HEK293 (cell line): ENCODE data around the gene MPHOSPH6.
"Not testable (repeated sequence)": the region's sequence is repeated elsewhere in the genome, so short reads cannot be mapped to it uniquely, and the experiment has no call there.

Experiments
- CTCF ChIA-PET: fragments of 350-600 bp; formaldehyde crosslinking; extraction: SDS; loops from one replicate; lab custom pipeline; 2021; ENCODE audit warnings: antibody characterized with exemption; lab: Yijun Ruan, JAX
- POLR2A ChIA-PET: fragments of 300-600 bp; formaldehyde crosslinking; extraction: SDS; loops from one replicate; lab custom pipeline; 2020; ENCODE audit warnings: antibody characterized with exemption, inconsistent platforms; lab: Yijun Ruan, JAX
- H3K27ac ChIP-seq: fragments of 200-500 bp; sonication (Bioruptor generic); 2 replicates; pipeline ENCODE4 v1.5.1; 2014; ENCODE audit warnings: low read depth, low read length, control low read depth, inconsistent platforms; ENCODE audit errors: extremely low read depth
- H3K36me3 ChIP-seq, 2 experiments: fragments of 200-500 bp in 1 of 2; sonication (Bioruptor generic) in 1 of 2; 1 replicate in 1 of 2; 2 replicates in 1 of 2; pipeline ENCODE4 v1.5.1; 2014 to 2017; ENCODE audit warnings: inconsistent platforms in 2 of 2, low read length in 2 of 2; ENCODE audit not compliant: control insufficient read depth in 2 of 2, insufficient read depth in 1 of 2
- H3K4me1 ChIP-seq: fragments of 200-500 bp; sonication (Bioruptor generic); 2 replicates; pipeline ENCODE4 v1.5.1; 2014; ENCODE audit warnings: mild to moderate bottlenecking, low read length, inconsistent platforms; ENCODE audit not compliant: control insufficient read depth, insufficient read depth
- H3K4me3 ChIP-seq: 2 replicates; pipeline ENCODE4 v1.5.1; 2011; ENCODE audit warnings: low read depth, mild to moderate bottlenecking, control low read depth, low read length, moderate library complexity
- H3K9me3 ChIP-seq: fragments of 200-500 bp; sonication (Bioruptor generic); 2 replicates; pipeline ENCODE4 v1.5.1; 2014; ENCODE audit warnings: low read depth, low read length, inconsistent platforms; ENCODE audit not compliant: control insufficient read depth, insufficient read depth
- HOXD13 ChIP-seq: sonication (generic); formaldehyde crosslinking; IDR thresholded peaks from 2 replicates; pipeline ENCODE4 v1.8.0; 2022; ENCODE audit warnings: missing genetic modification reagents, borderline replicate concordance
- INSM2 ChIP-seq: fragments of 450-650 bp; formaldehyde crosslinking; IDR thresholded peaks from 2 replicates; pipeline ENCODE4 v1.5.1; 2016; ENCODE audit warnings: missing biosample characterization, missing genetic modification characterization
- SETDB1 ChIP-seq: IDR thresholded peaks from one replicate; pipeline ENCODE4 v1.6.1; 2017; ENCODE audit warnings: mild to moderate bottlenecking, low read length, moderate library complexity, mixed read lengths; ENCODE audit not compliant: insufficient read length
- TSHZ1 ChIP-seq: fragments of 450-650 bp; formaldehyde crosslinking; IDR thresholded peaks from 2 replicates; pipeline ENCODE4 v1.5.1; 2016; ENCODE audit warnings: missing biosample characterization, missing genetic modification characterization, borderline replicate concordance
- YY1 ChIP-seq: fragments of 450-650 bp; formaldehyde crosslinking; IDR thresholded peaks from 2 replicates; pipeline ENCODE4 v1.5.1; 2018; ENCODE audit warnings: missing biosample characterization, missing genetic modification characterization
- ZBTB7A ChIP-seq: fragments of 450-650 bp; formaldehyde crosslinking; IDR thresholded peaks from 2 replicates; pipeline ENCODE4 v1.5.1; 2016; ENCODE audit warnings: low read depth, missing biosample characterization, missing genetic modification characterization
- ZNF146 ChIP-seq: fragments of 450-650 bp; formaldehyde crosslinking; IDR thresholded peaks from 2 replicates; pipeline ENCODE4 v1.5.1; 2016; ENCODE audit warnings: missing biosample characterization, missing genetic modification characterization
- ZNF26 ChIP-seq: fragments of 450-650 bp; formaldehyde crosslinking; IDR thresholded peaks from 2 replicates; pipeline ENCODE4 v1.5.1; 2016; ENCODE audit warnings: missing biosample characterization, missing genetic modification characterization
- ZNF311 ChIP-seq: fragments of 450-650 bp; formaldehyde crosslinking; IDR thresholded peaks from 2 replicates; pipeline ENCODE4 v1.5.1; 2017; ENCODE audit warnings: missing biosample characterization, missing genetic modification characterization, borderline replicate concordance
- ZNF561 ChIP-seq: fragments of 450-650 bp; IDR thresholded peaks from 2 replicates; pipeline ENCODE4 v1.5.1; 2018; ENCODE audit warnings: missing biosample characterization, missing genetic modification characterization, borderline replicate concordance
- ZNF585B ChIP-seq: fragments of 450-650 bp; formaldehyde crosslinking; IDR thresholded peaks from 2 replicates; pipeline ENCODE4 v1.5.1; 2016; ENCODE audit warnings: missing biosample characterization, missing genetic modification characterization
- ZNF785 ChIP-seq: fragments of 450-650 bp; formaldehyde crosslinking; IDR thresholded peaks from 2 replicates; pipeline ENCODE4 v1.5.1; 2016; ENCODE audit warnings: missing biosample characterization, missing genetic modification characterization
- ZNF830 ChIP-seq: fragments of 450-650 bp; IDR thresholded peaks from 2 replicates; pipeline ENCODE4 v1.5.0; 2018; ENCODE audit warnings: missing biosample characterization, missing genetic modification characterization, low read depth, mild to moderate bottlenecking, moderate library complexity
- ZNF837 ChIP-seq: fragments of 450-650 bp; formaldehyde crosslinking; IDR thresholded peaks from 2 replicates; pipeline ENCODE4 v1.5.1; 2016; ENCODE audit warnings: missing biosample characterization, missing genetic modification characterization
- ZSCAN18 ChIP-seq: fragments of 450-650 bp; formaldehyde crosslinking; IDR thresholded peaks from 2 replicates; pipeline ENCODE4 v1.5.1; 2016; ENCODE audit warnings: missing biosample characterization, missing genetic modification characterization

The MPHOSPH6 gene

GRCh38 chr16:82111944-82112343 lies 58.1 kb downstream of the MPHOSPH6 start:
- H3K27ac ChIP-seq: no peak overlapping the region
- H3K36me3 ChIP-seq: no peaks in the 10 kb centered on the region
- no peaks in the 10 kb centered on the region for H3K9me3 ChIP-seq
- no peak overlapping the region for H3K4me3 ChIP-seq
- CTCF ChIA-PET: no interaction called here
- no peaks in the 10 kb centered on the region for H3K4me1 ChIP-seq
- TF ChIP-seq ZBTB7A (tag by site-specific recombination) (no peak), ZNF830 (tag by site-specific recombination) (no peak), ZNF146 (tag by site-specific recombination) (no peak), ZSCAN18 (tag by site-specific recombination) (no peak)
- TF ChIP-seq, all 188 proteins: peak for 0
- POLR2A ChIA-PET: interaction anchor here (0.5 kb wide), 1 partner anchor 78 kb away, joined by 4 read pairs; no protein-coding TSS in a partner anchor

- H3K4me1 ChIP-seq, POLR2A ChIA-PET, CTCF ChIA-PET, H3K36me3 ChIP-seq, H3K9me3 ChIP-seq, H3K4me3 ChIP-seq, H3K27ac ChIP-seq: not testable (repeated sequence)
Observed at GRCh38 chr16:82109266-82109665, 60.8 kb downstream of the MPHOSPH6 start.

GRCh38 chr16:82108774-82109173 lies 61.2 kb downstream of the MPHOSPH6 start:
- POLR2A ChIA-PET: no interaction called here
- Histone ChIP-seq H3K27ac (no peak overlapping the region), H3K9me3 (no peaks in the 10 kb centered on the region)
- TF ChIP-seq ZNF561 (tag by site-specific recombination) (no peak), YY1 (tag by site-specific recombination) (no peak), ZNF585B (no peak), ZNF837 (tag by site-specific recombination) (no peak), INSM2 (tag by site-specific recombination) (no peak), SETDB1 (no peak)
- TF ChIP-seq, all 188 proteins: peak for 0
- no peak overlapping the region for H3K4me3 ChIP-seq
- H3K4me1 ChIP-seq: no peaks in the 10 kb centered on the region
- CTCF ChIA-PET: no interaction called here
- no peaks in the 10 kb centered on the region for H3K36me3 ChIP-seq

GRCh38 chr16:82108100-82108499 lies 61.9 kb downstream of the MPHOSPH6 start:
- no peaks in the 10 kb centered on the region for H3K4me1 ChIP-seq
- no peak for TF ChIP-seq ZNF26
- TF ChIP-seq ZNF785: no peak
- no peak for TF ChIP-seq HOXD13 (CRISPR knock-in tag)
- TF ChIP-seq ZNF311 (tag by site-specific recombination): no peak
- no peak for TF ChIP-seq TSHZ1 (tag by site-specific recombination)
- no peaks in the 10 kb centered on the region for H3K36me3 ChIP-seq
- CTCF ChIA-PET: interaction anchor here (0.6 kb wide), 1 partner anchor 262 kb away, joined by 3 read pairs; no protein-coding TSS in a partner anchor
- H3K27ac ChIP-seq: no peak overlapping the region
- H3K4me3 ChIP-seq: no peak overlapping the region
- no peaks in the 10 kb centered on the region for H3K9me3 ChIP-seq
- POLR2A ChIA-PET: no interaction called here
